NK-92 treated with Interleukin-12 subunit alpha and Interleukin-12 subunit beta, amount 100 ng/mL, for 24 hours (cell line): ENCODE data around the gene SCN2B.

Source experiments
- DNase-seq: peaks from one replicate; lab custom pipeline; 2025; lab: John Stamatoyannopoulos, UW

Gene SCN2B

GRCh38 chr11:118135051-118135795, 41.2 kb downstream of the SCN2B start:
- DNase-seq: no peak

GRCh38 chr11:118133816-118134215, 42.6 kb downstream of the SCN2B start:
- DNase-seq: no peak

GRCh38 chr11:118132385-118133151, 43.9 kb downstream of the SCN2B start:
- DNase-seq: no peak

GRCh38 chr11:118129471-118130172, 46.8 kb downstream of the SCN2B start:
- DNase-seq: no peak

GRCh38 chr11:118128721-118129470, 47.5 kb downstream of the SCN2B start:
- no peak for DNase-seq

- DNase-seq: no peak
These were observed 48.1 kb downstream of the SCN2B start for GRCh38 chr11:118128310-118128709.

GRCh38 chr11:118126082-118126838, 50.2 kb downstream of the SCN2B start:
- DNase-seq: no peak

GRCh38 chr11:118124929-118125535, 51.4 kb downstream of the SCN2B start:
- no peak for DNase-seq

- DNase-seq: no peak
These were observed 55.6 kb downstream of the SCN2B start for GRCh38 chr11:118120793-118121192.

- no peak for DNase-seq
These were observed 58.4 kb downstream of the SCN2B start for GRCh38 chr11:118117790-118118601.

- no peak for DNase-seq
These were observed 61.4 kb downstream of the SCN2B start for GRCh38 chr11:118115048-118115447.

GRCh38 chr11:118114266-118114665, 62.2 kb downstream of the SCN2B start:
- no peak for DNase-seq

GRCh38 chr11:118112711-118113430, 63.6 kb downstream of the SCN2B start:
- no peak for DNase-seq
